ENCODE results near the gene LRP8. TPM values are rescaled to one million over a fixed set of nuclear protein-coding genes. Genes with fewer than 3 reads are reported as not detected.
A peak's percentile ranks its signal among the peaks of the same experiment; 100 is the strongest.

The LRP8 gene
- total and polyA plus RNA-seq, 9 of the 15 experiments (the other 6 are each of a cell fraction or from before 2014, with no cell fraction given), result 7.1 to 56.1 (median 31.3) TPM

GRCh38 chr1:53195246-53196016 lies 132.4 kb downstream of the LRP8 start (continued):
- TF ChIP-seq ZBTB40 (IDR thresholded peaks at IDR 0.05) (no peak), ZBTB40 (CRISPR knock-in tag; IDR thresholded peaks at IDR 0.05) (no peak), NUFIP1 (IDR thresholded peaks at IDR 0.05; ENCODE audit: partially characterized antibody) (no peak), POLR3G (IDR thresholded peaks at IDR 0.05; ENCODE audit: extremely low read depth, insufficient read length, insufficient replicate concordance) (no peak), ZNF212 (CRISPR knock-in tag; IDR thresholded peaks at IDR 0.05) (no peak), HCFC1 (IDR thresholded peaks at IDR 0.05; ENCODE audit: low read depth, low read length) (no peak), HMG20B (CRISPR knock-in tag; IDR thresholded peaks at IDR 0.05) (no peak), RCOR1 (IDR thresholded peaks at IDR 0.05; ENCODE audit: borderline replicate concordance in 1 of 2, low read depth in 2 of 2, low read length in 2 of 2) (peak in 1 of 2 experiments; percentile 22; a peak in 1 of 4 replicates), MYC (IDR thresholded peaks at IDR 0.05; ENCODE audit: low read depth, low read length) (no peak), MYC (CRISPR knock-in tag; IDR thresholded peaks at IDR 0.05; ENCODE audit: borderline replicate concordance, low read depth) (no peak)
- TF ChIP-seq, protein P1, sequence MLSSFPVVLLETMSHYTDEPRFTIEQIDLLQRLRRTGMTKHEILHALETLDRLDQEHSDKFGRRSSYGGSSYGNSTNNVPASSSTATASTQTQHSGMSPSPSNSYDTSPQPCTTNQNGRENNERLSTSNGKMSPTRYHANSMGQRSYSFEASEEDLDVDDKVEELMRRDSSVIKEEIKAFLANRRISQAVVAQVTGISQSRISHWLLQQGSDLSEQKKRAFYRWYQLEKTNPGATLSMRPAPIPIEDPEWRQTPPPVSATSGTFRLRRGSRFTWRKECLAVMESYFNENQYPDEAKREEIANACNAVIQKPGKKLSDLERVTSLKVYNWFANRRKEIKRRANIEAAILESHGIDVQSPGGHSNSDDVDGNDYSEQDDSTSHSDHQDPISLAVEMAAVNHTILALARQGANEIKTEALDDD (IDR thresholded peaks at IDR 0.05), result peak; percentile 26; the same call in 1 of the 2 replicates

Measured in K562 (cell line).